Sigmoid colon (tissue), 7 donors: ENCODE measurements around the gene GRHL1. TPM values are rescaled to one million over a fixed set of nuclear protein-coding genes. Genes with fewer than 3 reads are reported as not detected.

Source experiments
- DNase-seq: peaks from one replicate; pipeline ENCODE4 v3.0.0-alpha.2; 2019
- H3K27ac ChIP-seq, 4 donors: fragments of 200-600 bp; sonication (generic); one replicate each; pipeline ENCODE4 v1.5.1; 2016 to 2019; ENCODE audit warnings: mild to moderate bottlenecking in 1 of 4
- H3K27me3 ChIP-seq, 3 donors: fragments of 200-600 bp; sonication (generic); one replicate each; pipeline ENCODE4 v1.5.1; 2019; ENCODE audit warnings: mild to moderate bottlenecking in 1 of 3
- H3K36me3 ChIP-seq, 4 donors: fragments of 200-600 bp; sonication (generic); one replicate each; pipeline ENCODE4 v1.5.1; 2016 to 2019
- H3K4me1 ChIP-seq, 4 donors: fragments of 200-600 bp; sonication (generic); one replicate each; pipeline ENCODE4 v1.5.1; 2017 to 2019
- H3K4me3 ChIP-seq, 4 donors: fragments of 200-600 bp; sonication (generic); one replicate each; pipeline ENCODE4 v1.5.1; 2017 to 2019; ENCODE audit warnings: mild to moderate bottlenecking in 2 of 4, moderate library complexity in 1 of 4
- H3K9me3 ChIP-seq, 4 donors: fragments of 200-600 bp in 3 of 4; sonication (generic) in 3 of 4; one replicate each; pipeline versions ENCODE4 v1.5.1 to v1.6.1; 2013 to 2019
- CTCF ChIP-seq, 4 experiments: fragments of 450-650 bp in 3 of 4; fragments of 200-600 bp in 1 of 4; IDR thresholded peaks; one replicate each; pipeline ENCODE4 v1.5.1; 2016 to 2019; ENCODE audit warnings: antibody characterized with exemption in 4 of 4, mild to moderate bottlenecking in 3 of 4, moderate library complexity in 2 of 4
- EP300 ChIP-seq, 4 donors: sonication (generic); formaldehyde crosslinking; IDR thresholded peaks; one replicate each; pipeline ENCODE4 v1.6.1; 2017; ENCODE audit warnings: antibody characterized with exemption in 4 of 4
- POLR2A ChIP-seq, 2 donors: fragments of 450-650 bp; IDR thresholded peaks; one replicate each; pipeline ENCODE4 v1.6.1; 2016; ENCODE audit warnings: antibody characterized with exemption in 2 of 2, mild to moderate bottlenecking in 2 of 2, moderate library complexity in 2 of 2
- POLR2AphosphoS5 ChIP-seq, 4 donors: sonication (generic); formaldehyde crosslinking; IDR thresholded peaks; one replicate each; pipeline ENCODE4 v1.6.1; 2017; ENCODE audit warnings: antibody characterized with exemption in 4 of 4
- WGBS, 2 donors: extraction: QIAGEN DNeasy Blood & Tissue Kit; methylation state at CpG; one replicate each; pipeline ENCODE4 v1.1.7; 2013; 5-methylcytosine and 5-hydroxymethylcytosine counted together
- intact Hi-C: fragments of 100-400 bp; cut with DNase I; formaldehyde crosslinking; loops from one replicate; pipeline ENCODE4 v1.15.1; 2023
- polyA plus RNA-seq, 3 donors: library from polyadenylated mRNA; stranded (reverse); fragments of 200-250 nt; gene quantifications; one replicate each; pipeline ENCODE4 v1.2.3, GENCODE V29; 2013
- total RNA-seq, 4 donors: library from RNA; depleted of rRNA; stranded (reverse); fragments of >200 nt; gene quantifications; one replicate each; pipeline ENCODE4 v1.1.0, GENCODE V29; 2016
- donor health status: healthy with polysubstance abuse.
- donor health status: Bipolar disorder and iron deficiency.
- donor health status: healthy.

GRHL1 gene
- total and polyA plus RNA-seq, 7 donors = under 0.01 to 4.2 (median 1.4) TPM

- intact Hi-C loops = no loop called here
- Histone ChIP-seq H3K4me3 (no peak overlapping the region), H3K4me1 (peaks cover 0 to 41% (median 33%) of the 10 kb centered on the region in 4 donors), H3K27ac (peak overlapping the region in 3 of 4 donors; percentile 73 to 82 (median 79)), H3K27me3 (no peaks in the 10 kb centered on the region), H3K36me3 (no peaks in the 10 kb centered on the region), H3K9me3 (no peaks in the 10 kb centered on the region)
- no peak for DNase-seq
- TF ChIP-seq EP300 (IDR thresholded peaks at IDR 0.05) = no peak
- no peak for TF ChIP-seq POLR2A (IDR thresholded peaks at IDR 0.05)
- TF ChIP-seq CTCF (IDR thresholded peaks at IDR 0.05) = no peak
- no peak for TF ChIP-seq POLR2AphosphoS5 (IDR thresholded peaks at IDR 0.05)
- 87% methylated on average over 6 of the region's 6 CpGs for WGBS, 2 donors
Measured at GRCh38 chr2:9973690-9974089, 22.2 kb downstream of the GRHL1 start.

DNA sequence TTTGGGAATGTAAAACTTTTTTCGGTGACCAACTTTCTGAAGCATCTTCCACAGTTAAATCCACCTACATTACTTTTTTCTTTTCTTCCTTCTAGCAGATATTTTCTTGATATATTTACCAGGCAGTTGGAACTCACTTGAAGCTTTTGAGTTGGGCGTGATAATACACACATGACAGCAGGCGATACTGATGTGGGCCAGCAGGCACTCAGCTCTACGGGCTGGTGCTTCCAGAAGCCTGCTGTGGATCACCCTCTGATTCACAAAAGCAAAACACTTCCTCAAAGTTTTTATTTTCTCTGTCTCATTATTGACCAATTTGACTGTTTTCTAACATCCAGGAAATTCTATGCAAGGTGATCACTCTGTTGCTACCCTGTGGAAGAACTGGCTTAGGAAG is 22.9 kb downstream of the GRHL1 start:
- Histone ChIP-seq H3K9me3 (no peaks in the 10 kb centered on the region), H3K4me1 (peaks cover 0 to 41% (median 33%) of the 10 kb centered on the region in 4 donors), H3K27me3 (no peaks in the 10 kb centered on the region), H3K4me3 (no peak overlapping the region), H3K27ac (peak overlapping the region in 3 of 4 donors; percentile 73 to 82 (median 79)), H3K36me3 (no peaks in the 10 kb centered on the region)
- no peak for DNase-seq
- intact Hi-C loops = no loop called here
- TF ChIP-seq CTCF (IDR thresholded peaks at IDR 0.05) (no peak), POLR2A (IDR thresholded peaks at IDR 0.05) (no peak), POLR2AphosphoS5 (IDR thresholded peaks at IDR 0.05) (no peak)
- 93% methylated on average over 4 of the region's 4 CpGs for WGBS, 2 donors

- TF ChIP-seq POLR2A (IDR thresholded peaks at IDR 0.05) (no peak), CTCF (IDR thresholded peaks at IDR 0.05) (no peak), POLR2AphosphoS5 (IDR thresholded peaks at IDR 0.05) (no peak), EP300 (IDR thresholded peaks at IDR 0.05) (no peak)
- intact Hi-C loops = loop anchor here (5.0 kb wide), 1 partner anchor 472 kb away; the partner anchor contains the start of gene ODC1
- WGBS, 2 donors = 12 to 70% methylated on average over 10 of the region's 10 CpGs
- DNase-seq = no peak
- H3K4me1 ChIP-seq = peaks cover 0 to 40% (median 30%) of the 10 kb centered on the region in 4 donors
- H3K27ac ChIP-seq = peak overlapping the region; percentile 47 to 82 (median 76)
- no peaks in the 10 kb centered on the region for H3K9me3 ChIP-seq
- no peaks in the 10 kb centered on the region for H3K27me3 ChIP-seq
- no peaks in the 10 kb centered on the region for H3K36me3 ChIP-seq
- H3K4me3 ChIP-seq = no peak overlapping the region
Measured at GRCh38 chr2:9975328-9975727, 23.8 kb downstream of the GRHL1 start.

- H3K4me3 ChIP-seq = no peak overlapping the region
- WGBS, 2 donors = 57 to 73% methylated on average over 9 of the region's 9 CpGs
- H3K27me3 ChIP-seq = no peaks in the 10 kb centered on the region
- no peaks in the 10 kb centered on the region for H3K36me3 ChIP-seq
- DNase-seq = no peak
- peak overlapping the region; percentile 47 to 82 (median 76) for H3K27ac ChIP-seq
- H3K9me3 ChIP-seq = no peaks in the 10 kb centered on the region
- intact Hi-C loops = loop anchor here (5.0 kb wide), 1 partner anchor 471 kb away; the partner anchor contains the start of gene ODC1
- TF ChIP-seq POLR2A (IDR thresholded peaks at IDR 0.05) = no peak
- TF ChIP-seq EP300 (IDR thresholded peaks at IDR 0.05) = peak in 1 of 4 donors; percentile 29
- peak in 3 of 4 donors; percentile 49 to 75 (median 59) for TF ChIP-seq POLR2AphosphoS5 (IDR thresholded peaks at IDR 0.05)
- peaks cover 0 to 34% (median 24%) of the 10 kb centered on the region in 4 donors for H3K4me1 ChIP-seq
Measured at GRCh38 chr2:9975805-9976447, 24.4 kb downstream of the GRHL1 start.

DNA sequence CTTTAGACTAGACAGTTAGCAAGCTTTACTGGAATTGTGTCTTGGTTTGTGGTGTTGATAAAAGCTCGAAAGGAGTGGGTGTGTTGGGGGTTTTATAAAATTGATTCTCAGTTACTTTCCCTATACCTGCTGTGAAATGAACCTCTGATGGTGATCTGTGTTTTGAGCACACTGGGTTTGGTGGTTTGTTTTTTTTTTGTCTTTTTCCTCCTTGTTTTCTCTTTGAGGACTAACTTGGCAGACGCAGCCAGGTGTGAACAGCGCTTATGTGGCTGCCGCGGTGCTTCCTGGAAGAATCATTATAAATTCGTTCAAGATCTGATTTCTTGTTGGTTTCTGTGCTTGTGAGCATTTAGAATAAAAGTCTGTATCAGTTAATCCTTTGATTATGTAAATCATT is 28.5 kb downstream of the GRHL1 start:
- H3K36me3 ChIP-seq = no peaks in the 10 kb centered on the region
- H3K9me3 ChIP-seq = no peaks in the 10 kb centered on the region
- no peak overlapping the region for H3K27ac ChIP-seq
- DNase-seq = no peak
- H3K27me3 ChIP-seq = no peaks in the 10 kb centered on the region
- H3K4me3 ChIP-seq = no peak overlapping the region
- intact Hi-C loops = loop anchor here (5.0 kb wide), 1 partner anchor 467 kb away; the partner anchor contains the start of gene ODC1
- H3K4me1 ChIP-seq = peaks cover 0 to 37% (median 31%) of the 10 kb centered on the region in 4 donors
- TF ChIP-seq POLR2AphosphoS5 (IDR thresholded peaks at IDR 0.05) (no peak), POLR2A (IDR thresholded peaks at IDR 0.05) (no peak), EP300 (IDR thresholded peaks at IDR 0.05) (no peak), CTCF (IDR thresholded peaks at IDR 0.05) (no peak)
- 31 to 56% methylated on average over 6 of the region's 6 CpGs for WGBS, 2 donors
